H9 (cell line): Measurements from ENCODE around the gene GFPT2. TPM values are rescaled to one million over a fixed set of nuclear protein-coding genes. Genes with fewer than 3 reads are reported as not detected.

Experiments
- DNase-seq: peaks from one replicate; pipeline ENCODE4 v3.0.0-alpha.2; 2017
- H2AFZ ChIP-seq: one replicate; pipeline ENCODE4 v1.6.1; 2013; ENCODE audit warnings: mild to moderate bottlenecking, low read length, control low read depth, moderate library complexity
- H2AK5ac ChIP-seq: 2 replicates; pipeline ENCODE4 v1.6.1; 2013; ENCODE audit warnings: low read length, control low read depth, mixed read lengths; ENCODE audit not compliant: insufficient read length
- H2BK120ac ChIP-seq: one replicate; pipeline ENCODE4 v1.6.1; 2013; ENCODE audit warnings: low read depth, mild to moderate bottlenecking, low read length, control low read depth, inconsistent platforms; ENCODE audit not compliant: poor library complexity, severe bottlenecking
- H2BK12ac ChIP-seq: 2 replicates; pipeline ENCODE4 v1.6.1; 2013; ENCODE audit warnings: low read length, control low read depth, mixed read lengths, low read depth; ENCODE audit not compliant: insufficient read length
- H2BK15ac ChIP-seq: 2 replicates; pipeline ENCODE4 v1.6.1; 2013; ENCODE audit warnings: low read depth, low read length, control low read depth
- H2BK20ac ChIP-seq: one replicate; pipeline ENCODE4 v1.6.1; 2013; ENCODE audit warnings: low read depth, mild to moderate bottlenecking, low read length, control low read depth, inconsistent platforms; ENCODE audit not compliant: poor library complexity, severe bottlenecking
- H2BK5ac ChIP-seq: 2 replicates; pipeline ENCODE4 v1.6.1; 2013; ENCODE audit warnings: low read length, control low read depth, mixed read lengths; ENCODE audit not compliant: insufficient read length
- H3K14ac ChIP-seq: 2 replicates; pipeline ENCODE4 v1.6.1; 2013; ENCODE audit warnings: low read length, control low read depth; ENCODE audit not compliant: insufficient read depth
- H3K18ac ChIP-seq: 2 replicates; pipeline ENCODE4 v1.6.1; 2013; ENCODE audit warnings: low read depth, mild to moderate bottlenecking, mixed read lengths, low read length, control low read depth; ENCODE audit not compliant: insufficient read length
- H3K23ac ChIP-seq: 2 replicates; pipeline ENCODE4 v1.6.1; 2013; ENCODE audit warnings: low read length, control low read depth, mixed read lengths, low read depth; ENCODE audit not compliant: insufficient read length
- H3K23me2 ChIP-seq: 2 replicates; pipeline ENCODE4 v1.6.1; 2013; ENCODE audit warnings: low read depth, mild to moderate bottlenecking, mixed read lengths, low read length, control low read depth; ENCODE audit not compliant: insufficient read length, poor library complexity, severe bottlenecking
- H3K27ac ChIP-seq: 2 replicates; pipeline ENCODE4 v1.5.1; 2013; ENCODE audit warnings: low read length, control low read depth, mixed read lengths, low read depth; ENCODE audit not compliant: insufficient read length
- H3K27me3 ChIP-seq: 2 replicates; pipeline ENCODE4 v1.6.1; 2013; ENCODE audit warnings: low read length, control low read depth, inconsistent platforms; ENCODE audit not compliant: insufficient read depth
- H3K4ac ChIP-seq: 2 replicates; pipeline ENCODE4 v1.6.1; 2013; ENCODE audit warnings: low read depth, mild to moderate bottlenecking, control low read depth, inconsistent platforms, low read length, moderate library complexity
- H3K4me1 ChIP-seq: 2 replicates; pipeline ENCODE4 v1.6.1; 2013; ENCODE audit warnings: low read length, control low read depth, inconsistent platforms; ENCODE audit not compliant: insufficient read depth
- H3K4me2 ChIP-seq: 2 replicates; pipeline ENCODE4 v1.6.1; 2013; ENCODE audit warnings: low read length, control low read depth, mixed read lengths; ENCODE audit not compliant: insufficient read length, insufficient read depth
- H3K56ac ChIP-seq: 2 replicates; pipeline ENCODE4 v1.6.1; 2013; ENCODE audit warnings: low read depth, mild to moderate bottlenecking, mixed read lengths, low read length, control low read depth; ENCODE audit not compliant: insufficient read length
- H3K79me1 ChIP-seq: 2 replicates; pipeline ENCODE4 v1.6.1; 2013; ENCODE audit warnings: low read depth, mild to moderate bottlenecking, moderate library complexity, low read length, control low read depth, inconsistent platforms; ENCODE audit not compliant: insufficient read depth, poor library complexity, severe bottlenecking
- H3K79me2 ChIP-seq: 2 replicates; pipeline ENCODE4 v1.6.1; 2013; ENCODE audit warnings: low read length, control low read depth, inconsistent platforms; ENCODE audit not compliant: insufficient read depth
- H3K9ac ChIP-seq: 2 replicates; pipeline ENCODE4 v1.6.1; 2013; ENCODE audit warnings: low read length, control low read depth, mixed read lengths; ENCODE audit not compliant: insufficient read length; ENCODE audit errors: extremely low read depth
- H3K9me3 ChIP-seq: one replicate; pipeline ENCODE4 v1.6.1; 2013; ENCODE audit warnings: low read depth, low read length, inconsistent platforms; ENCODE audit not compliant: control insufficient read depth
- H3T11ph ChIP-seq: one replicate; pipeline ENCODE4 v1.6.1; 2013; ENCODE audit warnings: mild to moderate bottlenecking, low read length, control low read depth, inconsistent platforms
- H4K20me1 ChIP-seq: one replicate; pipeline ENCODE4 v1.6.1; 2013; ENCODE audit not compliant: control insufficient read depth, insufficient read length, insufficient read depth
- H4K5ac ChIP-seq: 2 replicates; pipeline ENCODE4 v1.6.1; 2013; ENCODE audit warnings: low read depth, mild to moderate bottlenecking, mixed read lengths, low read length, control low read depth; ENCODE audit not compliant: insufficient read length
- H4K8ac ChIP-seq: replicated peaks from 2 replicates; pipeline ENCODE4 v1.6.1; 2013; ENCODE audit warnings: low read length, control low read depth, mixed read lengths, low read depth; ENCODE audit not compliant: insufficient read length
- H4K91ac ChIP-seq: 2 replicates; pipeline ENCODE4 v1.6.1; 2013; ENCODE audit warnings: low read depth, mild to moderate bottlenecking, moderate library complexity, mixed read lengths, low read length, control low read depth; ENCODE audit not compliant: insufficient read length
- H3K27ac Mint-ChIP-seq, 3 experiments: 2 replicates in 2 of 3; 3 replicates in 1 of 3; pipeline ENCODE4 v1.8.0; 2020 to 2021; ENCODE audit warnings: mixed read lengths in 3 of 3, mild to moderate bottlenecking in 1 of 3, moderate library complexity in 1 of 3
- H3K27me3 Mint-ChIP-seq: 2 replicates; pipeline ENCODE4 v1.8.0; 2021; ENCODE audit warnings: low read depth, mild to moderate bottlenecking, moderate library complexity, mixed read lengths
- H3K36me3 Mint-ChIP-seq, 3 experiments: 2 replicates in 2 of 3; 3 replicates in 1 of 3; pipeline ENCODE4 v1.8.0; 2020 to 2021; ENCODE audit warnings: low read depth in 3 of 3, mixed read lengths in 3 of 3; ENCODE audit not compliant: insufficient read depth in 1 of 3
- H3K4me1 Mint-ChIP-seq, 2 experiments: 2 replicates each; pipeline ENCODE4 v1.8.0; 2020; ENCODE audit warnings: mixed read lengths in 2 of 2
- H3K4me3 Mint-ChIP-seq, 2 experiments: 2 replicates in 1 of 2; 3 replicates in 1 of 2; pipeline ENCODE4 v1.8.0; 2020 to 2021; ENCODE audit warnings: mild to moderate bottlenecking in 2 of 2, mixed read lengths in 2 of 2, moderate library complexity in 1 of 2
- H3K9me3 Mint-ChIP-seq, 2 experiments: 2 replicates in 1 of 2; 3 replicates in 1 of 2; pipeline ENCODE4 v1.8.0; 2020; ENCODE audit warnings: mild to moderate bottlenecking in 2 of 2, mixed read lengths in 2 of 2, moderate library complexity in 1 of 2
- WGBS: extraction: QIAGEN DNeasy Blood & Tissue Kit; methylation state at CpG from one replicate; pipeline ENCODE4 v1.1.7; 2013; ENCODE audit warnings: missing lambda C conversion rate, low lambda C conversion rate, mixed read lengths; ENCODE audit not compliant: insufficient read length; ENCODE audit errors: extremely low coverage; 5-methylcytosine and 5-hydroxymethylcytosine counted together
- total RNA-seq: library from RNA; stranded (reverse); gene quantifications from 2 replicates; pipeline ENCODE4 v1.2.1, GENCODE V29; 2021
- TF ChIP-seq, protein P1 (sequence below): fragments of 200-600 bp; sonication (generic); conservative IDR thresholded peaks from 3 replicates; pipeline ENCODE4 v1.8.0; 2021; ENCODE audit warnings: antibody characterized with exemption, mild to moderate bottlenecking

The GFPT2 gene
- total RNA-seq, 1 experiment from 2014 or later: 89.8 TPM

DNA sequence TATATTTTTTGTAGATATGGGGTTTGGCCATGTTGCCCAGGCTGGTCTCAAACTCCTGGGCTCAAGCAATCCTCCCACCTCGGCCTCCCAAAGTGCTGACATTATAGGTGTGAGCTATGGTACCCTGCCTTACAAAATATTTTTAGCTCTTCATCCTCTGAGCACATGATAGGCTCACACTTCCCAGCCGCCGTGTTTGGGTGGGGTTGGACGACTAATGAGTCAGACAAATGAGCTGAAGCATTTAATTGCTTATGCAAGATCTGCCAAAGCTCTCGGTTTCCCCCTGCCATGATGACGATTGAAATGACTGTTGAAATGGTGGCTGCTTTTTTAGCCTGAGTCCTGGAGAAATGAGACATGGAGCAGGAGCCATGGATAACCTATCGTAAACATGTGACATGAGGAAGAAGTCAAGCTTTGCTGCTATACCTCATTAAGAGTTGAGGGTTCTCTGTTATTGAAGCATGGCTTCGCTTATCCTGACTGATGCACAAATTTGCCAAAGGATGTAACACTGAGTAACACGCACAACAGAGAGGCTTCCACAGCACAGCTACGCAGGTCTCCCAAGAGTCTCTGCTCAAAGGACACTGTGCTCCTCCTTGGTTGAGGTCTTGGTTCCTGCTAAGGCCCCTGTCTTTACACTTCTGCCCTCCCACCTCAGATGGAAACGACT lies 48.2 kb upstream of the GFPT2 start:
- Mint-ChIP-seq H3K4me3 (no peak overlapping the region), H3K36me3 (peaks cover 0 to 12% (median 0%) of the 10 kb centered on the region in 3 experiments; a peak in 2 of 7 replicates), H3K9me3 (peaks cover 12 to 13% of the 10 kb centered on the region in 2 experiments; a peak in 4 of 5 replicates), H3K4me1 (no peaks in the 10 kb centered on the region), H3K27ac (no peak overlapping the region), H3K27me3 (peaks cover 4% of the 10 kb centered on the region)
- no peak overlapping the region for H2AK5ac ChIP-seq
- H3K27me3 ChIP-seq: no peaks in the 10 kb centered on the region
- H4K8ac ChIP-seq: no peak overlapping the region
- H2BK5ac ChIP-seq: no peak overlapping the region
- H2AFZ ChIP-seq: no peak overlapping the region
- H2BK120ac ChIP-seq: no peak overlapping the region
- TF ChIP-seq, protein P1, sequence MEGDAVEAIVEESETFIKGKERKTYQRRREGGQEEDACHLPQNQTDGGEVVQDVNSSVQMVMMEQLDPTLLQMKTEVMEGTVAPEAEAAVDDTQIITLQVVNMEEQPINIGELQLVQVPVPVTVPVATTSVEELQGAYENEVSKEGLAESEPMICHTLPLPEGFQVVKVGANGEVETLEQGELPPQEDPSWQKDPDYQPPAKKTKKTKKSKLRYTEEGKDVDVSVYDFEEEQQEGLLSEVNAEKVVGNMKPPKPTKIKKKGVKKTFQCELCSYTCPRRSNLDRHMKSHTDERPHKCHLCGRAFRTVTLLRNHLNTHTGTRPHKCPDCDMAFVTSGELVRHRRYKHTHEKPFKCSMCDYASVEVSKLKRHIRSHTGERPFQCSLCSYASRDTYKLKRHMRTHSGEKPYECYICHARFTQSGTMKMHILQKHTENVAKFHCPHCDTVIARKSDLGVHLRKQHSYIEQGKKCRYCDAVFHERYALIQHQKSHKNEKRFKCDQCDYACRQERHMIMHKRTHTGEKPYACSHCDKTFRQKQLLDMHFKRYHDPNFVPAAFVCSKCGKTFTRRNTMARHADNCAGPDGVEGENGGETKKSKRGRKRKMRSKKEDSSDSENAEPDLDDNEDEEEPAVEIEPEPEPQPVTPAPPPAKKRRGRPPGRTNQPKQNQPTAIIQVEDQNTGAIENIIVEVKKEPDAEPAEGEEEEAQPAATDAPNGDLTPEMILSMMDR: no peak
- no peaks in the 10 kb centered on the region for H3K23me2 ChIP-seq
- H3K23ac ChIP-seq: no peak overlapping the region
- DNase-seq: no peak
- no peak overlapping the region for H3K14ac ChIP-seq
- no peak overlapping the region for H4K5ac ChIP-seq
- no peak overlapping the region for H3T11ph ChIP-seq
- no peak overlapping the region for H2BK15ac ChIP-seq
- H3K18ac ChIP-seq: no peak overlapping the region
- no peak overlapping the region for H3K56ac ChIP-seq
- H4K91ac ChIP-seq: no peak overlapping the region
- H2BK12ac ChIP-seq: no peak overlapping the region
- H3K79me2 ChIP-seq: no peaks in the 10 kb centered on the region
- no peaks in the 10 kb centered on the region for H3K4me1 ChIP-seq
- H3K9ac ChIP-seq: no peak overlapping the region
- WGBS: no CpG with 5 or more reads among the region's 11 CpGs
- no peaks in the 10 kb centered on the region for H3K79me1 ChIP-seq
- H3K9me3 ChIP-seq: no peaks in the 10 kb centered on the region
- no peaks in the 10 kb centered on the region for H4K20me1 ChIP-seq
- no peak overlapping the region for H3K27ac ChIP-seq
- H3K4ac ChIP-seq: no peak overlapping the region
- H2BK20ac ChIP-seq: no peak overlapping the region
- no peak overlapping the region for H3K4me2 ChIP-seq
